SK-N-SH (cell line): ENCODE data around the gene HSPBP1. TPM values are rescaled to one million over a fixed set of nuclear protein-coding genes. Genes with fewer than 3 reads are reported as not detected.

Source experiments
- CTCF ChIA-PET: fragments of 300-600, 350-600 bp; formaldehyde crosslinking; extraction: SDS; loops from one replicate; lab custom pipeline; 2021; lab: Yijun Ruan, JAX
- POLR2A ChIA-PET: fragments of 350-600 bp; sonication (Branson Sonifier 250); formaldehyde crosslinking; extraction: SDS; loops from one replicate; lab custom pipeline; 2020; ENCODE audit warnings: antibody characterized with exemption, inconsistent platforms; lab: Yijun Ruan, JAX
- DNase-seq: peaks from one replicate; pipeline ENCODE4 v3.0.0; 2012
- H2AFZ ChIP-seq: fragments of 200-600 bp; sonication (generic); 2 replicates; pipeline ENCODE4 v1.8.1; 2016; ENCODE audit warnings: antibody characterized with exemption, mild to moderate bottlenecking, low read depth
- H3F3A ChIP-seq: fragments of 200-600 bp; sonication (generic); replicated peaks from 2 replicates; pipeline ENCODE3; 2016; ENCODE audit warnings: antibody characterized with exemption, mild to moderate bottlenecking; ENCODE audit not compliant: insufficient read depth
- H3K27ac ChIP-seq, 2 experiments: fragments of 200-500 bp in 1 of 2; fragments of 200-600 bp in 1 of 2; sonication (Bioruptor generic) in 1 of 2; sonication (generic), shearing (Covaris generic) in 1 of 2; 2 replicates each; pipeline versions ENCODE4 v1.5.1 to v1.6.1; 2014 to 2016; ENCODE audit warnings: low read depth in 2 of 2, inconsistent platforms in 1 of 2, low read length in 1 of 2, mild to moderate bottlenecking in 1 of 2, mixed read lengths in 1 of 2
- H3K27me3 ChIP-seq: fragments of 200-600 bp; sonication (generic), shearing (Covaris generic); 2 replicates; pipeline ENCODE4 v1.6.1; 2016; ENCODE audit warnings: mixed run types; ENCODE audit not compliant: insufficient read depth
- H3K36me3 ChIP-seq, 2 experiments: fragments of 200-500 bp in 1 of 2; fragments of 200-600 bp in 1 of 2; sonication (Bioruptor generic) in 1 of 2; sonication (generic) in 1 of 2; replicated peaks in 1 of 2; 2 replicates each; pipeline versions ENCODE3 to v1.5.1; 2014 to 2016; ENCODE audit warnings: low read length in 1 of 2, mild to moderate bottlenecking in 1 of 2; ENCODE audit not compliant: insufficient read depth in 2 of 2, control insufficient read depth in 1 of 2
- H3K4me1 ChIP-seq, 2 experiments: fragments of 200-500 bp in 1 of 2; fragments of 200-600 bp in 1 of 2; sonication (Bioruptor generic) in 1 of 2; sonication (generic), shearing (Covaris generic) in 1 of 2; 2 replicates each; pipeline versions ENCODE4 v1.5.1 to v1.6.1; 2014 to 2016; ENCODE audit warnings: low read depth in 1 of 2, low read length in 1 of 2, mixed run types in 1 of 2; ENCODE audit not compliant: insufficient read depth in 2 of 2, control insufficient read depth in 1 of 2
- H3K4me2 ChIP-seq: fragments of 200-600 bp; sonication (generic), shearing (Covaris generic); 2 replicates; pipeline ENCODE4 v1.6.1; 2017; ENCODE audit warnings: mixed run types
- H3K4me3 ChIP-seq, 2 experiments: fragments of 200-500 bp in 1 of 2; fragments of 200-600 bp in 1 of 2; sonication (Bioruptor generic) in 1 of 2; sonication (generic), shearing (Covaris generic) in 1 of 2; 2 replicates each; pipeline versions ENCODE4 v1.5.1 to v1.8.1; 2014 to 2016; ENCODE audit warnings: low read depth in 2 of 2, inconsistent platforms in 1 of 2, low read length in 1 of 2, mild to moderate bottlenecking in 1 of 2, mixed read lengths in 1 of 2, moderate library complexity in 1 of 2
- H3K79me2 ChIP-seq: fragments of 200-600 bp; sonication (generic); 2 replicates; pipeline ENCODE4 v1.8.1; 2017; ENCODE audit warnings: mild to moderate bottlenecking; ENCODE audit not compliant: insufficient read depth
- H3K9ac ChIP-seq: fragments of 200-600 bp; sonication (generic); 2 replicates; pipeline ENCODE4 v1.6.1; 2017; ENCODE audit warnings: mixed run types
- H3K9me2 ChIP-seq: fragments of 200-600 bp; sonication (generic); 2 replicates; pipeline ENCODE4 v1.6.1; 2017; ENCODE audit warnings: mixed run types
- H3K9me3 ChIP-seq: fragments of 200-600 bp; sonication (generic); 2 replicates; pipeline ENCODE4 v1.6.1; 2017; ENCODE audit warnings: mixed run types, mild to moderate bottlenecking, moderate library complexity
- H4K20me1 ChIP-seq: fragments of 200-600 bp; sonication (generic); 2 replicates; pipeline ENCODE4 v1.6.1; 2017; ENCODE audit warnings: mild to moderate bottlenecking, mixed run types; ENCODE audit not compliant: insufficient read depth
- CHD2 ChIP-seq: fragments of 150-350 bp; IDR thresholded peaks from 2 replicates; pipeline ENCODE4 v1.6.1; 2018; ENCODE audit warnings: low read length; ENCODE audit not compliant: partially characterized antibody
- ELF1 ChIP-seq: IDR thresholded peaks from 2 replicates; pipeline ENCODE4 v1.4.0; 2012
- EP300 ChIP-seq, 2 experiments: IDR thresholded peaks; 2 replicates each; pipeline versions ENCODE4 v1.4.0 to v1.6.1; 2012; ENCODE audit warnings: borderline replicate concordance in 1 of 2, low read depth in 1 of 2, low read length in 1 of 2
- EZH2phosphoT487 ChIP-seq: fragments of 200-600 bp; sonication (generic); IDR thresholded peaks from 2 replicates; pipeline ENCODE4 v1.6.1; 2017; ENCODE audit warnings: low read depth, mixed run types, mild to moderate bottlenecking, antibody characterized with exemption, moderate library complexity, borderline replicate concordance
- FOXJ3 ChIP-seq: sonication (generic); formaldehyde crosslinking; IDR thresholded peaks from 2 replicates; pipeline ENCODE4 v1.5.1; 2020; ENCODE audit warnings: mild to moderate bottlenecking, missing genetic modification reagents
- FOXM1 ChIP-seq: IDR thresholded peaks from 2 replicates; pipeline ENCODE4 v1.4.0; 2012; ENCODE audit warnings: low read depth, mild to moderate bottlenecking
- GATA2 ChIP-seq: sonication (generic); formaldehyde crosslinking; IDR thresholded peaks from 2 replicates; pipeline ENCODE4 v1.5.0; 2020; ENCODE audit warnings: mild to moderate bottlenecking, missing genetic modification reagents
- MXI1 ChIP-seq: IDR thresholded peaks from 2 replicates; pipeline ENCODE4 v1.6.1; 2012; ENCODE audit warnings: mild to moderate bottlenecking, low read depth, low read length, improper control_type of control experiment
- NFIC ChIP-seq: IDR thresholded peaks from 2 replicates; pipeline ENCODE4 v1.4.0; 2012; ENCODE audit warnings: borderline replicate concordance
- NRF1 ChIP-seq: IDR thresholded peaks from 2 replicates; pipeline ENCODE4 v1.6.1; 2012; ENCODE audit warnings: low read depth, mild to moderate bottlenecking, low read length
- RCOR1 ChIP-seq: fragments of 150-350 bp; IDR thresholded peaks from 2 replicates; pipeline ENCODE4 v1.6.1; 2017; ENCODE audit warnings: antibody characterized with exemption, low read length
- RFX5 ChIP-seq: IDR thresholded peaks from 2 replicates; pipeline ENCODE4 v1.6.1; 2012; ENCODE audit warnings: mild to moderate bottlenecking, improper control_type of control experiment, low read length
- SMC3 ChIP-seq: IDR thresholded peaks from 2 replicates; pipeline ENCODE4 v1.6.1; 2012; ENCODE audit warnings: low read depth, low read length, improper control_type of control experiment
- TAF1 ChIP-seq: IDR thresholded peaks from 2 replicates; pipeline ENCODE4 v1.6.1; 2012; ENCODE audit warnings: low read depth, mild to moderate bottlenecking, low read length, moderate library complexity, borderline replicate concordance
- TCF12 ChIP-seq: IDR thresholded peaks from 2 replicates; pipeline ENCODE4 v1.4.0; 2012
- TEAD4 ChIP-seq: IDR thresholded peaks from 2 replicates; pipeline ENCODE4 v1.4.0; 2012; ENCODE audit warnings: mild to moderate bottlenecking, borderline replicate concordance; ENCODE audit not compliant: insufficient read depth
- WGBS: methylation state at CpG from one replicate; pipeline ENCODE4 v1.1.6; 2017; ENCODE audit warnings: low lambda C conversion rate; 5-methylcytosine and 5-hydroxymethylcytosine counted together
- polyA plus RNA-seq, 3 experiments: library from polyadenylated mRNA; depleted of rRNA; stranded (reverse); fragments of >200 nt; gene quantifications; 2 replicates each; pipeline ENCODE4 v1.2.3, GENCODE V29; 2012
- TF ChIP-seq, protein P1 (sequence below): fragments of 150-350 bp; IDR thresholded peaks from 2 replicates; pipeline ENCODE4 v1.6.1; 2017; ENCODE audit warnings: antibody characterized with exemption, low read length, low read depth, borderline replicate concordance
- TF ChIP-seq, protein P2 (sequence below): IDR thresholded peaks from 2 replicates; pipeline ENCODE4 v1.4.0; 2012; ENCODE audit warnings: low read depth
- TF ChIP-seq, protein P3 (sequence below): IDR thresholded peaks from 2 replicates; pipeline ENCODE4 v1.4.0; 2012; ENCODE audit warnings: low read depth, borderline replicate concordance
- TF ChIP-seq, protein P4 (sequence below): IDR thresholded peaks from 2 replicates; pipeline ENCODE4 v1.4.0; 2012; ENCODE audit warnings: low read depth, borderline replicate concordance

Gene HSPBP1
- polyA plus RNA-seq, 1 of the 3 experiments (the other 2 are of a cell fraction), result 55.4 TPM

DNA sequence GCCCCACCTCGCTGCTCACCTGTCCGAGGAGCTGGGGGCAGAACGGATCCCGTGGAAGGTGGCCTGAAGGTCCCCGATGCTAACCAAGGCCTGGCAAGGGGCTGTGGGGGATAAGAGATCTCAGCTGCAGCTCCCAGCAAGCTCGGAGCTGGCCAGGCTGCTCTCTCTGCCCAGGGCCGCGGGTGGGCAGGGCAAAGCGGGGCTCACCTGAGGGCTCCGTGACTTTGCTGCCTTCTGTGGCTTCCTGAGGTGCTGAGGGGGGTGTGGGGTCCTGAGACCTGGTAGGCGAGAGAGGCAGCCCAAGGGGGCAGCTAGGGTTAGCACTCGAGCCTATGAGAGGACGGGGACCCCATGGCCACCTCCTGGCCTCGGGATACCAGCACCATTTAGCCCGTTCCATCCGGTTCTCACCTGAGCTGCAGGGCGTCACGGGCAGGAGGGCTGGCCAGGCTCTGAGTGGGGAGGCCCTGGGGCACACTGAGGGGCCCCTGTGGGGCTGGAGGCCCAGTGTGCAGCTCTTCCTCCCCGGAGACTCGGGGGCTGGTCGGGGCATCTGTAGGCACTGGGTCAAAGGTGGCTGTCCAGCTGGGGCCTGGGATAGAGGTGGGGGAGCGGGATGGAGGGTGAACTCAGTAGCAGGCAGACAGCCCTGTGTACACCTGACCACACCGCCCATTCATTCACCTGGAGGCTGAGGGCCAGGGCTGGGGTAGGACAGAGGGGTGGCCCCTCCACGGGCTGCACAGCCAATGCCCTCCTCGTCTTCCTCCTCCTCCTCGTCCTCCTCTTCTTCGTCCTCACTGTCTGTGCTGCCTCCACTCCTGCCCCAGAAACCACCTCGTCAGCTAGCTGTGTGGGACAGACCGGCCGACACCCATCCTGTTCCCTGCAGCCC lies 48.3 kb downstream of the HSPBP1 start:
- peaks cover 0 to 33% of the 10 kb centered on the region in 2 experiments; a peak in 1 of 4 replicates for H3K4me1 ChIP-seq
- H3K79me2 ChIP-seq, result no peaks in the 10 kb centered on the region
- H3K9ac ChIP-seq, result no peak overlapping the region
- H3K36me3 ChIP-seq, result peaks cover 16 to 66% of the 10 kb centered on the region in 2 experiments
- H2AFZ ChIP-seq, result no peak overlapping the region
- no peaks in the 10 kb centered on the region for H3K9me2 ChIP-seq
- CTCF ChIA-PET, result interaction anchor here (0.7 to 1.9 kb wide), 3 partner anchors 71 to 187 kb away, joined by 3 to 7 read pairs (median 4); no protein-coding TSS in a partner anchor
- peaks cover 6% of the 10 kb centered on the region; the same call in 1 of the 2 replicates for H4K20me1 ChIP-seq
- no peak for DNase-seq
- H3K4me3 ChIP-seq, result no peak overlapping the region
- H3K4me2 ChIP-seq, result no peak overlapping the region
- no peak overlapping the region for H3K27ac ChIP-seq
- 90% methylated on average over 9 of the region's 30 CpGs for WGBS
- H3F3A ChIP-seq, result no peaks in the 10 kb centered on the region
- no peaks in the 10 kb centered on the region for H3K27me3 ChIP-seq
- POLR2A ChIA-PET, result interaction anchor here (0.8 kb wide), 1 partner anchor 17 kb away, joined by 3 read pairs; no protein-coding TSS in a partner anchor
- TF ChIP-seq TEAD4 (no peak), RFX5 (no peak), GATA2 (no peak), SMC3 (no peak), MXI1 (no peak), TCF12 (no peak), FOXJ3 (CRISPR knock-in tag) (no peak), EZH2phosphoT487 (no peak), EP300 (IDR thresholded peaks at IDR 0.05; ENCODE audit: borderline replicate concordance in 1 of 2, low read depth in 1 of 2, low read length in 1 of 2) (no peak), CHD2 (no peak)
- TF ChIP-seq, protein P1, sequence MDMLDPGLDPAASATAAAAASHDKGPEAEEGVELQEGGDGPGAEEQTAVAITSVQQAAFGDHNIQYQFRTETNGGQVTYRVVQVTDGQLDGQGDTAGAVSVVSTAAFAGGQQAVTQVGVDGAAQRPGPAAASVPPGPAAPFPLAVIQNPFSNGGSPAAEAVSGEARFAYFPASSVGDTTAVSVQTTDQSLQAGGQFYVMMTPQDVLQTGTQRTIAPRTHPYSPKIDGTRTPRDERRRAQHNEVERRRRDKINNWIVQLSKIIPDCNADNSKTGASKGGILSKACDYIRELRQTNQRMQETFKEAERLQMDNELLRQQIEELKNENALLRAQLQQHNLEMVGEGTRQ, result no peak
- TF ChIP-seq, protein P2, sequence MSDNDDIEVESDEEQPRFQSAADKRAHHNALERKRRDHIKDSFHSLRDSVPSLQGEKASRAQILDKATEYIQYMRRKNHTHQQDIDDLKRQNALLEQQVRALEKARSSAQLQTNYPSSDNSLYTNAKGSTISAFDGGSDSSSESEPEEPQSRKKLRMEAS, result no peak
- no peaks in the 10 kb centered on the region for H3K9me3 ChIP-seq

DNA sequence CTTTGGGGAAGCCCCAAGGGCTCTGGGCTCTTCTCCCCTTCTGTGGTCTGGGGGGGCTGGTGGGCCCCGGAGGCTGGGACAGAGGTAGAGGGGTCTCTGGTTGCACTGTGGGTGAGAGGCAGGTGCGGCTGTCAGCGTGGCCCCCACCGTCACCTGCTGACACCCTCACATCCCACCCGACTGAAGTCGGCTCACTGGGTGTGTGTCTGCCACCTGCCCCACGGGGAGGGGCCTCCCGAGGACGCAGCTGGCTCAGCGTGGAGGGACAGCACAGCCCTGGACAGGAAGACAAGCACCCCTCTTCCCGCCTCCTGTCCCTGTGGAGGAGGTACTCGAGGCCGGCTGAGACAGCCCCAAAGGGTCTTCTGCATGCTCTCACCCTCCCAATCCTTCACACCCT lies 49.1 kb downstream of the HSPBP1 start:
- ChIA-PET POLR2A (no interaction called here), CTCF (interaction anchor here (1.9 kb wide), 1 partner anchor 90 kb away, joined by 7 read pairs; no protein-coding TSS in a partner anchor)
- Histone ChIP-seq H4K20me1 (peaks cover 12% of the 10 kb centered on the region; the same call in 1 of the 2 replicates), H3K4me3 (no peak overlapping the region), H3K4me1 (peaks cover 0 to 35% of the 10 kb centered on the region in 2 experiments; a peak in 1 of 4 replicates), H3K9me3 (no peaks in the 10 kb centered on the region), H3K36me3 (peaks cover 8 to 68% of the 10 kb centered on the region in 2 experiments), H3K27me3 (no peaks in the 10 kb centered on the region), H3K4me2 (no peak overlapping the region), H3K79me2 (no peaks in the 10 kb centered on the region), H3K9me2 (no peaks in the 10 kb centered on the region), H3K27ac (no peak overlapping the region), H3F3A (no peaks in the 10 kb centered on the region), H3K9ac (no peak overlapping the region), H2AFZ (no peak overlapping the region)
- no peak for TF ChIP-seq NFIC
- TF ChIP-seq, protein P1, result no peak
- TF ChIP-seq EP300 (IDR thresholded peaks at IDR 0.05; ENCODE audit: borderline replicate concordance in 1 of 2, low read depth in 1 of 2, low read length in 1 of 2), result no peak
- TF ChIP-seq, protein P3, sequence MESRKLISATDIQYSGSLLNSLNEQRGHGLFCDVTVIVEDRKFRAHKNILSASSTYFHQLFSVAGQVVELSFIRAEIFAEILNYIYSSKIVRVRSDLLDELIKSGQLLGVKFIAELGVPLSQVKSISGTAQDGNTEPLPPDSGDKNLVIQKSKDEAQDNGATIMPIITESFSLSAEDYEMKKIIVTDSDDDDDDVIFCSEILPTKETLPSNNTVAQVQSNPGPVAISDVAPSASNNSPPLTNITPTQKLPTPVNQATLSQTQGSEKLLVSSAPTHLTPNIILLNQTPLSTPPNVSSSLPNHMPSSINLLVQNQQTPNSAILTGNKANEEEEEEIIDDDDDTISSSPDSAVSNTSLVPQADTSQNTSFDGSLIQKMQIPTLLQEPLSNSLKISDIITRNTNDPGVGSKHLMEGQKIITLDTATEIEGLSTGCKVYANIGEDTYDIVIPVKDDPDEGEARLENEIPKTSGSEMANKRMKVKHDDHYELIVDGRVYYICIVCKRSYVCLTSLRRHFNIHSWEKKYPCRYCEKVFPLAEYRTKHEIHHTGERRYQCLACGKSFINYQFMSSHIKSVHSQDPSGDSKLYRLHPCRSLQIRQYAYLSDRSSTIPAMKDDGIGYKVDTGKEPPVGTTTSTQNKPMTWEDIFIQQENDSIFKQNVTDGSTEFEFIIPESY, result no peak
- TF ChIP-seq RCOR1, result no peak
- TF ChIP-seq GATA2, result no peak
- no peak for TF ChIP-seq ELF1
- no peak for TF ChIP-seq RFX5
- TF ChIP-seq, protein P4, sequence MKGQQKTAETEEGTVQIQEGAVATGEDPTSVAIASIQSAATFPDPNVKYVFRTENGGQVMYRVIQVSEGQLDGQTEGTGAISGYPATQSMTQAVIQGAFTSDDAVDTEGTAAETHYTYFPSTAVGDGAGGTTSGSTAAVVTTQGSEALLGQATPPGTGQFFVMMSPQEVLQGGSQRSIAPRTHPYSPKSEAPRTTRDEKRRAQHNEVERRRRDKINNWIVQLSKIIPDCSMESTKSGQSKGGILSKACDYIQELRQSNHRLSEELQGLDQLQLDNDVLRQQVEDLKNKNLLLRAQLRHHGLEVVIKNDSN, result no peak
- no peak for TF ChIP-seq EZH2phosphoT487
- no peak for TF ChIP-seq FOXM1
- no peak for TF ChIP-seq SMC3
- no peak for TF ChIP-seq NRF1
- no peak for TF ChIP-seq TAF1
- TF ChIP-seq TCF12, result no peak
- WGBS, result 93% methylated on average over 8 of the region's 13 CpGs
- no peak for DNase-seq
